IMR-90 (cell line): ENCODE data around the gene CEACAM16. TPM values are rescaled to one million over a fixed set of nuclear protein-coding genes. Genes with fewer than 3 reads are reported as not detected.

Experiments
- ATAC-seq: fragments of 200-7000 bp; cut with Tn5 transposase; 2 replicates; pipeline ENCODE4 v1.9.1; 2020; ENCODE audit warnings: low read depth, mild to moderate bottlenecking, moderate library complexity
- BruUV-seq: library from RNA; stranded (reverse); fragments of 400-500 nt; replicated peaks from 2 replicates; lab custom pipeline; 2021; lab: Mats Ljungman, UMichigan
- CTCF ChIA-PET: fragments of 300-600 bp; formaldehyde crosslinking; extraction: SDS; loops from one replicate; lab custom pipeline; 2021; ENCODE audit warnings: antibody characterized with exemption; lab: Yijun Ruan, JAX
- POLR2A ChIA-PET: fragments of 300-600 bp; sonication (Branson Sonifier 250); formaldehyde crosslinking; loops from one replicate; lab custom pipeline; 2022; ENCODE audit warnings: antibody characterized with exemption; ENCODE audit not compliant: unreplicated experiment; lab: Charles Lee
- DNase-seq: peaks from one replicate; pipeline ENCODE4 v3.0.0; 2013
- H2AFZ ChIP-seq: replicated peaks from 2 replicates; pipeline ENCODE3; 2013; ENCODE audit warnings: low read length, mild to moderate bottlenecking; ENCODE audit not compliant: poor library complexity
- H2AK5ac ChIP-seq: 2 replicates; pipeline ENCODE4 v1.6.1; 2013; ENCODE audit warnings: low read depth, low read length, inconsistent platforms
- H2AK9ac ChIP-seq: replicated peaks from 2 replicates; pipeline ENCODE3; 2013; ENCODE audit warnings: mild to moderate bottlenecking, low read depth, low read length, moderate library complexity; ENCODE audit not compliant: poor library complexity
- H2BK120ac ChIP-seq: 2 replicates; pipeline ENCODE4 v1.6.1; 2013; ENCODE audit warnings: low read depth, low read length, inconsistent platforms
- H2BK15ac ChIP-seq: 3 replicates; pipeline ENCODE4 v1.6.1; 2013; ENCODE audit warnings: low read depth, low read length, inconsistent platforms
- H2BK20ac ChIP-seq: 2 replicates; pipeline ENCODE4 v1.6.1; 2013; ENCODE audit warnings: low read depth, mild to moderate bottlenecking, inconsistent platforms, low read length, moderate library complexity
- H2BK5ac ChIP-seq: 2 replicates; pipeline ENCODE4 v1.6.1; 2013; ENCODE audit warnings: mild to moderate bottlenecking, low read depth, low read length, inconsistent platforms; ENCODE audit not compliant: poor library complexity, severe bottlenecking
- H3K14ac ChIP-seq: replicated peaks from 2 replicates; pipeline ENCODE4 v1.6.1; 2013; ENCODE audit warnings: low read depth, low read length, inconsistent platforms
- H3K18ac ChIP-seq: 2 replicates; pipeline ENCODE4 v1.6.1; 2013; ENCODE audit warnings: low read depth, low read length, control low read depth
- H3K23ac ChIP-seq: 2 replicates; pipeline ENCODE4 v1.6.1; 2013; ENCODE audit warnings: low read depth, low read length, inconsistent platforms
- H3K27ac ChIP-seq: 2 replicates; pipeline ENCODE4 v1.5.1; 2013; ENCODE audit warnings: mild to moderate bottlenecking, control low read depth, low read length; ENCODE audit not compliant: insufficient read depth
- H3K27me3 ChIP-seq: 2 replicates; pipeline ENCODE4 v1.6.1; 2013; ENCODE audit warnings: low read length; ENCODE audit not compliant: control insufficient read depth, insufficient read depth
- H3K36me3 ChIP-seq: 2 replicates; pipeline ENCODE4 v1.6.1; 2013; ENCODE audit warnings: low read length, mixed read lengths; ENCODE audit not compliant: control insufficient read depth, insufficient read depth
- H3K4ac ChIP-seq: 2 replicates; pipeline ENCODE4 v1.6.1; 2013; ENCODE audit warnings: low read depth, low read length, inconsistent platforms
- H3K4me1 ChIP-seq: 2 replicates; pipeline ENCODE4 v1.6.1; 2013; ENCODE audit warnings: low read length, mixed read lengths; ENCODE audit not compliant: control insufficient read depth, insufficient read depth
- H3K4me2 ChIP-seq: 2 replicates; pipeline ENCODE4 v1.6.1; 2013; ENCODE audit warnings: low read depth, mild to moderate bottlenecking, control low read depth, low read length, moderate library complexity
- H3K4me3 ChIP-seq: 2 replicates; pipeline ENCODE4 v1.5.1; 2013; ENCODE audit warnings: low read depth, mild to moderate bottlenecking, control low read depth, low read length, moderate library complexity; ENCODE audit not compliant: insufficient read depth
- H3K56ac ChIP-seq: 2 replicates; pipeline ENCODE4 v1.6.1; 2013; ENCODE audit warnings: low read length, inconsistent platforms; ENCODE audit not compliant: insufficient read depth; ENCODE audit errors: extremely low read depth
- H3K79me1 ChIP-seq, 2 experiments: 2 replicates each; pipeline ENCODE4 v1.6.1; 2013; ENCODE audit warnings: low read length in 2 of 2, inconsistent platforms in 1 of 2, low read depth in 1 of 2
- H3K9ac ChIP-seq: 2 replicates; pipeline ENCODE4 v1.6.1; 2013; ENCODE audit warnings: low read depth, low read length, control low read depth
- H3K9me1 ChIP-seq: 2 replicates; pipeline ENCODE4 v1.6.1; 2013; ENCODE audit warnings: low read length, inconsistent platforms; ENCODE audit not compliant: insufficient read depth
- H3K9me3 ChIP-seq: 2 replicates; pipeline ENCODE4 v1.6.1; 2013; ENCODE audit warnings: low read length; ENCODE audit not compliant: control insufficient read depth, insufficient read depth
- H4K20me1 ChIP-seq: 2 replicates; pipeline ENCODE4 v1.6.1; 2013; ENCODE audit warnings: low read length, inconsistent platforms; ENCODE audit not compliant: insufficient read depth
- H4K5ac ChIP-seq: 2 replicates; pipeline ENCODE4 v1.6.1; 2013; ENCODE audit warnings: mild to moderate bottlenecking, low read depth, low read length, control low read depth
- H4K8ac ChIP-seq, 2 experiments: 2 replicates each; pipeline ENCODE4 v1.6.1; 2013; ENCODE audit warnings: low read depth in 2 of 2, low read length in 2 of 2, control low read depth in 1 of 2, inconsistent platforms in 1 of 2
- H4K91ac ChIP-seq: 2 replicates; pipeline ENCODE4 v1.6.1; 2013; ENCODE audit warnings: low read depth, low read length, inconsistent platforms; ENCODE audit not compliant: insufficient read depth
- CEBPB ChIP-seq: IDR thresholded peaks from 2 replicates; pipeline ENCODE4 v1.6.1; 2012; ENCODE audit warnings: low read depth, low read length, improper control_type of control experiment
- WGBS, 2 experiments: methylation state at CpG; one replicate each; pipeline versions ENCODE4 v1.1.5 to v1.1.7; 2013; ENCODE audit warnings: missing lambda C conversion rate in 2 of 2; ENCODE audit not compliant: insufficient read length in 1 of 2; ENCODE audit errors: extremely low coverage in 2 of 2; 5-methylcytosine and 5-hydroxymethylcytosine counted together
- dilution Hi-C: fragments of 300-500 bp; cut with HindIII; formaldehyde crosslinking; loops from one replicate; pipeline ENCODE4 v1.14.3; 2018; ENCODE audit warnings: low sequenced_read_pairs; ENCODE audit not compliant: unreplicated experiment
- in situ Hi-C: fragments of 300-500 bp; cut with MboI; formaldehyde crosslinking; loops from 3 replicates; pipeline ENCODE4 v1.14.3; 2019; ENCODE audit warnings: low sequenced_read_pairs, inconsistent platforms, mixed read lengths
- intact Hi-C: fragments of 100-400 bp; cut with micrococcal nuclease; formaldehyde crosslinking; loops from 2 replicates; pipeline ENCODE4 v1.10.0; 2022
- polyA plus RNA-seq, 3 experiments: library from polyadenylated mRNA; depleted of rRNA; stranded (reverse); fragments of >200 nt; gene quantifications; 2 replicates each; pipeline ENCODE4 v1.2.3, GENCODE V29; 2012; ENCODE audit warnings: low replicate concordance in 1 of 3
- total RNA-seq: library from RNA; depleted of rRNA; stranded (reverse); fragments of >200 nt; gene quantifications from 2 replicates; pipeline ENCODE4 v1.2.3, GENCODE V29; 2012
- TF ChIP-seq, protein P1 (sequence below): conservative IDR thresholded peaks from 2 replicates; pipeline ENCODE4 v1.5.1; 2012; ENCODE audit warnings: mild to moderate bottlenecking, low read depth, low read length, improper control_type of control experiment

The CEACAM16 gene
- total and polyA plus RNA-seq, 2 of the 4 experiments (the other 2 are of a cell fraction) = not detected

GRCh38 chr19:44694184-44694579, 4.8 kb upstream of the CEACAM16 start:
- ChIA-PET CTCF (no interaction called here), POLR2A (no interaction called here)
- in situ Hi-C loops (no loop called here), dilution Hi-C loops (no loop called here), intact Hi-C loops (no loop called here)
- DNase-seq (no peak), ATAC-seq (no peak)
- H4K8ac ChIP-seq = no peak overlapping the region
- no peak overlapping the region for H3K23ac ChIP-seq
- no peaks in the 10 kb centered on the region for H4K20me1 ChIP-seq
- no peak overlapping the region for H3K4me2 ChIP-seq
- peak overlapping the region; percentile 56 for H2AFZ ChIP-seq
- BruUV-seq = no TSS peak
- H3K27ac ChIP-seq = no peak overlapping the region
- H2BK120ac ChIP-seq = peak overlapping the region; percentile 45; the same call in 1 of the 2 replicates
- H3K4me1 ChIP-seq = peaks cover 6% of the 10 kb centered on the region
- H2AK9ac ChIP-seq = peak overlapping the region; percentile 28
- H2BK5ac ChIP-seq = no peak overlapping the region
- no peak overlapping the region for H2BK15ac ChIP-seq
- no peak overlapping the region for H4K5ac ChIP-seq
- WGBS, 2 experiments = 86% methylated on average over 1 of the region's 2 CpGs; no CpG with 5 or more reads in 1 of the 2 experiments
- peak overlapping the region; percentile 47; the same call in 1 of the 2 replicates for H2AK5ac ChIP-seq
- no peak overlapping the region for H3K56ac ChIP-seq
- no peaks in the 10 kb centered on the region for H3K79me1 ChIP-seq
- no peak overlapping the region for H3K14ac ChIP-seq
- H4K91ac ChIP-seq = no peak overlapping the region
- H2BK20ac ChIP-seq = peak overlapping the region; percentile 35
- no peak overlapping the region for H3K9ac ChIP-seq
- TF ChIP-seq, protein P1, sequence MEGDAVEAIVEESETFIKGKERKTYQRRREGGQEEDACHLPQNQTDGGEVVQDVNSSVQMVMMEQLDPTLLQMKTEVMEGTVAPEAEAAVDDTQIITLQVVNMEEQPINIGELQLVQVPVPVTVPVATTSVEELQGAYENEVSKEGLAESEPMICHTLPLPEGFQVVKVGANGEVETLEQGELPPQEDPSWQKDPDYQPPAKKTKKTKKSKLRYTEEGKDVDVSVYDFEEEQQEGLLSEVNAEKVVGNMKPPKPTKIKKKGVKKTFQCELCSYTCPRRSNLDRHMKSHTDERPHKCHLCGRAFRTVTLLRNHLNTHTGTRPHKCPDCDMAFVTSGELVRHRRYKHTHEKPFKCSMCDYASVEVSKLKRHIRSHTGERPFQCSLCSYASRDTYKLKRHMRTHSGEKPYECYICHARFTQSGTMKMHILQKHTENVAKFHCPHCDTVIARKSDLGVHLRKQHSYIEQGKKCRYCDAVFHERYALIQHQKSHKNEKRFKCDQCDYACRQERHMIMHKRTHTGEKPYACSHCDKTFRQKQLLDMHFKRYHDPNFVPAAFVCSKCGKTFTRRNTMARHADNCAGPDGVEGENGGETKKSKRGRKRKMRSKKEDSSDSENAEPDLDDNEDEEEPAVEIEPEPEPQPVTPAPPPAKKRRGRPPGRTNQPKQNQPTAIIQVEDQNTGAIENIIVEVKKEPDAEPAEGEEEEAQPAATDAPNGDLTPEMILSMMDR = 0 out of 2 replicates have a peak, but pooled peaks have one; percentile 27
- no peak for TF ChIP-seq CEBPB
- H3K27me3 ChIP-seq = no peaks in the 10 kb centered on the region
- H3K36me3 ChIP-seq = no peaks in the 10 kb centered on the region
- H3K18ac ChIP-seq = no peak overlapping the region
- no peaks in the 10 kb centered on the region for H3K9me3 ChIP-seq
- H3K4me3 ChIP-seq = no peak overlapping the region
- H3K4ac ChIP-seq = peak overlapping the region; percentile 56; the same call in 1 of the 2 replicates
- H3K9me1 ChIP-seq = peaks cover 4% of the 10 kb centered on the region; the same call in 1 of the 2 replicates
